H1 (cell line): ENCODE measurements around the gene TGIF1. TPM values are rescaled to one million over a fixed set of nuclear protein-coding genes. Genes with fewer than 3 reads are reported as not detected.
"Not testable (repeated sequence)": the region's sequence is repeated elsewhere in the genome, so short reads cannot be mapped to it uniquely, and the experiment has no call there.

Experiments used
- CTCF ChIA-PET: fragments of 300-600 bp; sonication (Branson Sonifier 250); formaldehyde crosslinking; loops from one replicate; lab custom pipeline; 2021; ENCODE audit not compliant: partially characterized antibody; lab: Charles Lee
- POLR2A ChIA-PET: fragments of 300-600 bp; sonication (Branson Sonifier 250); formaldehyde crosslinking; loops from one replicate; lab custom pipeline; 2021; ENCODE audit warnings: inconsistent platforms; ENCODE audit not compliant: partially characterized antibody; lab: Charles Lee
- DNase-seq, 2 experiments: peaks; one replicate each; pipeline versions ENCODE4 v3.0.0 to v3.0.0-alpha.2; 2010 to 2022; ENCODE audit warnings: low spot score in 2 of 2, low read depth in 1 of 2, mixed read lengths in 1 of 2
- FAIRE-seq: peaks from 2 replicates; lab custom pipeline; 2011; peaks lifted over from hg19 to GRCh38; lab: Jason Lieb, UNC
- H2AFZ ChIP-seq: 2 replicates; pipeline ENCODE4 v1.8.1; 2012; ENCODE audit warnings: low read length, inconsistent platforms
- H2AK5ac ChIP-seq: 2 replicates; pipeline ENCODE4 v1.6.1; 2013; ENCODE audit warnings: low read depth, low read length
- H2BK120ac ChIP-seq: replicated peaks from 2 replicates; pipeline ENCODE3; 2013; ENCODE audit warnings: low read depth, low read length, inconsistent platforms
- H2BK12ac ChIP-seq: 2 replicates; pipeline ENCODE4 v1.6.1; 2013; ENCODE audit warnings: low read depth, low read length
- H2BK15ac ChIP-seq: 2 replicates; pipeline ENCODE4 v1.6.1; 2013; ENCODE audit warnings: low read length
- H2BK20ac ChIP-seq: 2 replicates; pipeline ENCODE4 v1.6.1; 2013; ENCODE audit warnings: low read length
- H2BK5ac ChIP-seq: 2 replicates; pipeline ENCODE4 v1.6.1; 2013; ENCODE audit warnings: low read depth, low read length
- H3K14ac ChIP-seq: 2 replicates; pipeline ENCODE4 v1.6.1; 2013; ENCODE audit warnings: inconsistent platforms; ENCODE audit not compliant: insufficient read length
- H3K18ac ChIP-seq: 2 replicates; pipeline ENCODE4 v1.6.1; 2013; ENCODE audit warnings: low read length; ENCODE audit errors: extremely low read depth
- H3K23ac ChIP-seq: 2 replicates; pipeline ENCODE4 v1.6.1; 2013; ENCODE audit warnings: inconsistent platforms; ENCODE audit not compliant: insufficient read length
- H3K23me2 ChIP-seq: 2 replicates; pipeline ENCODE4 v1.6.1; 2013; ENCODE audit warnings: low read depth, low read length
- H3K27ac ChIP-seq: 2 replicates; pipeline ENCODE4 v1.6.1; 2011; ENCODE audit warnings: low read depth, low read length, inconsistent platforms
- H3K27me3 ChIP-seq, 4 experiments: replicated peaks in 1 of 4; 1 replicate in 1 of 4; 2 replicates in 3 of 4; pipeline versions ENCODE4 v1.6.1 to v1.8.1; 2011 to 2013; ENCODE audit warnings: low read length in 3 of 4, mild to moderate bottlenecking in 3 of 4, inconsistent platforms in 2 of 4, mixed read lengths in 2 of 4, moderate library complexity in 1 of 4; ENCODE audit not compliant: control insufficient read depth in 3 of 4, insufficient read depth in 3 of 4; ENCODE audit errors: extremely low read depth in 1 of 4
- H3K36me3 ChIP-seq, 4 experiments: 2 replicates each; pipeline versions ENCODE4 v1.6.1 to v1.8.1; 2011 to 2013; ENCODE audit warnings: mild to moderate bottlenecking in 4 of 4, low read length in 3 of 4, moderate library complexity in 2 of 4, control low read depth in 1 of 4, inconsistent platforms in 1 of 4; ENCODE audit not compliant: insufficient read depth in 4 of 4, control insufficient read depth in 2 of 4
- H3K4ac ChIP-seq: replicated peaks from 2 replicates; pipeline ENCODE3; 2013; ENCODE audit warnings: low read length, low read depth, mixed read lengths, inconsistent platforms; ENCODE audit not compliant: insufficient read length
- H3K4me1 ChIP-seq, 4 experiments: replicated peaks in 1 of 4; 1 replicate in 1 of 4; 2 replicates in 3 of 4; pipeline versions ENCODE4 v1.6.1 to v1.8.1; 2011 to 2013; ENCODE audit warnings: low read length in 3 of 4, inconsistent platforms in 2 of 4, mixed read lengths in 1 of 4; ENCODE audit not compliant: insufficient read depth in 4 of 4, control insufficient read depth in 3 of 4
- H3K4me2 ChIP-seq, 2 experiments: 2 replicates each; pipeline versions ENCODE4 v1.6.1 to v1.8.1; 2011 to 2013; ENCODE audit warnings: low read depth in 2 of 2, low read length in 2 of 2, control low read depth in 1 of 2, inconsistent platforms in 1 of 2, mild to moderate bottlenecking in 1 of 2; ENCODE audit not compliant: insufficient read depth in 1 of 2
- H3K4me3 ChIP-seq, 4 experiments: fragments of 200-600, 300-600 bp in 1 of 4; sonication (generic), shearing (Covaris generic), sonication (Bioruptor Twin) in 1 of 4; 2 replicates each; pipeline versions ENCODE4 v1.5.1 to v1.8.1; 2011 to 2016; ENCODE audit warnings: low read length in 4 of 4, low read depth in 3 of 4, control low read depth in 2 of 4, inconsistent platforms in 2 of 4, mild to moderate bottlenecking in 2 of 4, mixed read lengths in 1 of 4, moderate library complexity in 1 of 4; ENCODE audit not compliant: insufficient read depth in 2 of 4; ENCODE audit errors: extremely low read depth in 1 of 4
- H3K56ac ChIP-seq: replicated peaks from 2 replicates; pipeline ENCODE3; 2013; ENCODE audit warnings: low read depth, mild to moderate bottlenecking, mixed read lengths, low read length, inconsistent platforms; ENCODE audit not compliant: insufficient read length
- H3K79me1 ChIP-seq: 2 replicates; pipeline ENCODE4 v1.6.1; 2013; ENCODE audit warnings: low read depth, low read length, control low read depth
- H3K79me2 ChIP-seq, 2 experiments: 2 replicates each; pipeline versions ENCODE4 v1.6.1 to v1.8.1; 2012 to 2013; ENCODE audit warnings: low read length in 2 of 2, mild to moderate bottlenecking in 2 of 2, inconsistent platforms in 1 of 2; ENCODE audit not compliant: insufficient read depth in 2 of 2, control insufficient read depth in 1 of 2
- H3K9ac ChIP-seq, 4 experiments: replicated peaks in 1 of 4; 1 replicate in 1 of 4; 2 replicates in 3 of 4; pipeline versions ENCODE4 v1.6.1 to v1.8.1; 2011 to 2013; ENCODE audit warnings: low read depth in 3 of 4, low read length in 3 of 4, control low read depth in 2 of 4, mild to moderate bottlenecking in 2 of 4, moderate library complexity in 2 of 4, inconsistent platforms in 1 of 4; ENCODE audit errors: extremely low read depth in 1 of 4
- H3K9me3 ChIP-seq, 2 experiments: 2 replicates each; pipeline versions ENCODE4 v1.6.1 to v1.8.1; 2012 to 2013; ENCODE audit warnings: mild to moderate bottlenecking in 2 of 2, moderate library complexity in 2 of 2, control low read depth in 1 of 2, inconsistent platforms in 1 of 2, low read depth in 1 of 2, low read length in 1 of 2, mixed read lengths in 1 of 2; ENCODE audit not compliant: insufficient read depth in 2 of 2
- H4K20me1 ChIP-seq, 2 experiments: replicated peaks in 1 of 2; 2 replicates each; pipeline versions ENCODE3 to v1.8.1; 2011 to 2013; ENCODE audit warnings: inconsistent platforms in 2 of 2, low read length in 2 of 2, mild to moderate bottlenecking in 1 of 2; ENCODE audit not compliant: insufficient read depth in 2 of 2, control insufficient read depth in 1 of 2
- H4K5ac ChIP-seq: 2 replicates; pipeline ENCODE4 v1.6.1; 2013; ENCODE audit warnings: low read length, low read depth, mixed read lengths, inconsistent platforms; ENCODE audit not compliant: insufficient read length
- H4K8ac ChIP-seq: 2 replicates; pipeline ENCODE4 v1.8.0; 2013; ENCODE audit warnings: mild to moderate bottlenecking, moderate library complexity, low read length, inconsistent platforms; ENCODE audit not compliant: insufficient read depth; ENCODE audit errors: extremely low read depth
- H4K91ac ChIP-seq: replicated peaks from 2 replicates; pipeline ENCODE3; 2013; ENCODE audit warnings: low read length, mixed read lengths, inconsistent platforms; ENCODE audit not compliant: insufficient read length
- WGBS, 2 experiments: shearing (Covaris generic) in 1 of 2; methylation state at CpG; one replicate each; pipeline versions ENCODE4 v1.1.6 to v1.1.7; 2013 to 2015; ENCODE audit warnings: low lambda C conversion rate in 2 of 2, mixed read lengths in 2 of 2, inconsistent platforms in 1 of 2, low coverage in 1 of 2, missing lambda C conversion rate in 1 of 2; ENCODE audit not compliant: insufficient replicate concordance in 2 of 2, insufficient coverage in 1 of 2, insufficient read length in 1 of 2; ENCODE audit errors: extremely low coverage in 1 of 2, missing lambda C conversion rate in 1 of 2; 5-methylcytosine and 5-hydroxymethylcytosine counted together
- polyA plus RNA-seq, 7 experiments: library from polyadenylated mRNA; depleted of rRNA in 3 of 7; stranded (reverse) in 5 of 7; unstranded in 2 of 7; fragments of >200 nt in 5 of 7; fragments of 200-250 nt in 2 of 7; gene quantifications; 1 replicate in 5 of 7; 2 replicates in 1 of 7; 4 replicates in 1 of 7; pipeline versions ENCODE4 v1.2.1 to v1.2.3, GENCODE V29; 2011 to 2013; ENCODE audit warnings: missing spikeins in 2 of 7, mixed read lengths in 2 of 7
- total RNA-seq: library from RNA; stranded (reverse); fragmentation: NEBNext Ultra II Directional; extraction: Animal tissue kit (Norgen Biotek cat#: 25700); gene quantifications from 2 replicates; pipeline ENCODE4 v1.2.1, GENCODE V29; 2021

Gene TGIF1
- total and polyA plus RNA-seq, 2 of the 8 experiments (the other 6 are each of a cell fraction or from before 2014, with no cell fraction given): 256 to 262 TPM

GRCh38 chr18:3412528-3412927 is 37.4 kb upstream of the TGIF1 start:
- WGBS, 2 experiments: 93% methylated on average over 9 of the region's 9 CpGs; no CpG with 5 or more reads in 1 of the 2 experiments
- not testable (repeated sequence) for H2AFZ ChIP-seq, H4K20me1 ChIP-seq, H3K27ac ChIP-seq, H3K4me3 ChIP-seq, H2BK20ac ChIP-seq, H3K4me2 ChIP-seq, H2BK120ac ChIP-seq, H4K8ac ChIP-seq, H3K14ac ChIP-seq, H3K9me3 ChIP-seq, H2BK15ac ChIP-seq, H3K79me2 ChIP-seq, H2BK5ac ChIP-seq, H3K23ac ChIP-seq, H2AK5ac ChIP-seq, H3K36me3 ChIP-seq, DNase-seq, H3K23me2 ChIP-seq, H2BK12ac ChIP-seq, H4K91ac ChIP-seq, H3K4me1 ChIP-seq, H3K9ac ChIP-seq, H3K27me3 ChIP-seq, FAIRE-seq, H4K5ac ChIP-seq, H3K56ac ChIP-seq, H3K79me1 ChIP-seq, H3K4ac ChIP-seq, H3K18ac ChIP-seq
- CTCF ChIA-PET: interaction anchor here (1.0 kb wide), 1 partner anchor 128 kb away, joined by 3 read pairs; no protein-coding TSS in a partner anchor
- POLR2A ChIA-PET: interaction anchor here (1.0 kb wide), 1 partner anchor 42 kb away, joined by 3 read pairs; no protein-coding TSS in a partner anchor
